Astrocyte (in vitro differentiated cells and primary cell): Measurements from ENCODE around the gene LGR4. TPM values are rescaled to one million over a fixed set of nuclear protein-coding genes. Genes with fewer than 3 reads are reported as not detected.

ENCODE experiments used
- DNase-seq: peaks from one replicate; pipeline ENCODE4 v3.0.0-alpha.2; 2010; ENCODE audit warnings: low read depth
- FAIRE-seq: peaks from 2 replicates; lab custom pipeline; 2011; peaks lifted over from hg19 to GRCh38; lab: Jason Lieb, UNC
- H2AFZ ChIP-seq: 2 replicates; pipeline ENCODE4 v1.6.0; 2012; ENCODE audit warnings: low read depth, low read length, inconsistent platforms
- H3K27ac ChIP-seq: 2 replicates; pipeline ENCODE4 v1.5.1; 2011; ENCODE audit warnings: low read depth, low read length, inconsistent platforms
- H3K27me3 ChIP-seq: 2 replicates; pipeline ENCODE4 v1.6.0; 2011; ENCODE audit warnings: low read length, inconsistent platforms; ENCODE audit not compliant: insufficient read depth
- H3K36me3 ChIP-seq: 2 replicates; pipeline ENCODE4 v1.5.1; 2011; ENCODE audit warnings: low read length, inconsistent platforms; ENCODE audit not compliant: insufficient read depth
- H3K4me1 ChIP-seq: 2 replicates; pipeline ENCODE4 v1.5.1; 2011; ENCODE audit warnings: low read length, inconsistent platforms; ENCODE audit not compliant: insufficient read depth
- H3K4me2 ChIP-seq: 2 replicates; pipeline ENCODE4 v1.6.0; 2012; ENCODE audit warnings: low read length, inconsistent platforms
- H3K4me3 ChIP-seq: 2 replicates; pipeline ENCODE4 v1.5.1; 2011; ENCODE audit warnings: low read depth, mild to moderate bottlenecking, low read length, inconsistent platforms; ENCODE audit not compliant: insufficient read depth
- H3K79me2 ChIP-seq: 2 replicates; pipeline ENCODE4 v1.6.0; 2012; ENCODE audit warnings: mild to moderate bottlenecking, low read length, inconsistent platforms; ENCODE audit not compliant: insufficient read depth
- H3K9ac ChIP-seq: 2 replicates; pipeline ENCODE4 v1.6.0; 2012; ENCODE audit warnings: mild to moderate bottlenecking, low read length, inconsistent platforms
- H3K9me3 ChIP-seq: 2 replicates; pipeline ENCODE4 v1.5.1; 2012; ENCODE audit warnings: low read depth, mild to moderate bottlenecking, low read length, inconsistent platforms; ENCODE audit not compliant: insufficient read depth
- H4K20me1 ChIP-seq: 2 replicates; pipeline ENCODE4 v1.6.0; 2012; ENCODE audit warnings: low read length, inconsistent platforms; ENCODE audit not compliant: insufficient read depth
- H3K27ac Mint-ChIP-seq: one replicate; pipeline ENCODE4 v1.8.0; 2021; ENCODE audit warnings: mild to moderate bottlenecking, mixed read lengths; ENCODE audit not compliant: unreplicated experiment
- H3K27me3 Mint-ChIP-seq: one replicate; pipeline ENCODE4 v1.8.0; 2021; ENCODE audit warnings: low read depth, mixed read lengths; ENCODE audit not compliant: unreplicated experiment
- H3K36me3 Mint-ChIP-seq: one replicate; pipeline ENCODE4 v1.8.0; 2021; ENCODE audit warnings: low read depth, mixed read lengths; ENCODE audit not compliant: unreplicated experiment
- H3K4me1 Mint-ChIP-seq: one replicate; pipeline ENCODE4 v1.8.0; 2021; ENCODE audit warnings: low read depth, mixed read lengths; ENCODE audit not compliant: unreplicated experiment
- H3K4me3 Mint-ChIP-seq: one replicate; pipeline ENCODE4 v1.8.0; 2021; ENCODE audit warnings: mild to moderate bottlenecking, moderate library complexity, mixed read lengths; ENCODE audit not compliant: unreplicated experiment
- H3K9me3 Mint-ChIP-seq: one replicate; pipeline ENCODE4 v1.8.0; 2021; ENCODE audit warnings: mild to moderate bottlenecking, mixed read lengths; ENCODE audit not compliant: unreplicated experiment
- EZH2 ChIP-seq: IDR thresholded peaks from 2 replicates; pipeline ENCODE4 v1.6.1; 2012; ENCODE audit warnings: mild to moderate bottlenecking, low read length, inconsistent platforms; ENCODE audit not compliant: insufficient read depth
- total RNA-seq: library from RNA; stranded (reverse); gene quantifications from 2 replicates; pipeline ENCODE4 v1.2.1, GENCODE V29; 2021
- TF ChIP-seq, protein P1 (sequence below): IDR thresholded peaks from 2 replicates; pipeline ENCODE4 v1.5.1; 2011; ENCODE audit warnings: low read depth, mild to moderate bottlenecking, inconsistent platforms, low read length, moderate library complexity; ENCODE audit not compliant: insufficient read depth

Gene LGR4
- total RNA-seq, 1 donor from 2014 or later = 50.0 TPM

GRCh38 chr11:27373856-27374602 is 98.6 kb downstream of the LGR4 start:
- Histone ChIP-seq H3K4me1 (no peaks in the 10 kb centered on the region), H2AFZ (no peak overlapping the region), H3K4me2 (no peak overlapping the region), H3K4me3 (no peak overlapping the region), H3K9ac (no peak overlapping the region), H3K36me3 (peaks cover 33% of the 10 kb centered on the region), H3K9me3 (no peaks in the 10 kb centered on the region), H3K79me2 (no peaks in the 10 kb centered on the region), H3K27me3 (no peaks in the 10 kb centered on the region), H4K20me1 (no peaks in the 10 kb centered on the region), H3K27ac (no peak overlapping the region)
- Mint-ChIP-seq H3K9me3 (no peaks in the 10 kb centered on the region), H3K4me1 (peaks cover 5% of the 10 kb centered on the region), H3K27me3 (no peaks in the 10 kb centered on the region), H3K4me3 (no peak overlapping the region), H3K36me3 (peaks cover 8% of the 10 kb centered on the region), H3K27ac (no peak overlapping the region)
- TF ChIP-seq, protein P1, sequence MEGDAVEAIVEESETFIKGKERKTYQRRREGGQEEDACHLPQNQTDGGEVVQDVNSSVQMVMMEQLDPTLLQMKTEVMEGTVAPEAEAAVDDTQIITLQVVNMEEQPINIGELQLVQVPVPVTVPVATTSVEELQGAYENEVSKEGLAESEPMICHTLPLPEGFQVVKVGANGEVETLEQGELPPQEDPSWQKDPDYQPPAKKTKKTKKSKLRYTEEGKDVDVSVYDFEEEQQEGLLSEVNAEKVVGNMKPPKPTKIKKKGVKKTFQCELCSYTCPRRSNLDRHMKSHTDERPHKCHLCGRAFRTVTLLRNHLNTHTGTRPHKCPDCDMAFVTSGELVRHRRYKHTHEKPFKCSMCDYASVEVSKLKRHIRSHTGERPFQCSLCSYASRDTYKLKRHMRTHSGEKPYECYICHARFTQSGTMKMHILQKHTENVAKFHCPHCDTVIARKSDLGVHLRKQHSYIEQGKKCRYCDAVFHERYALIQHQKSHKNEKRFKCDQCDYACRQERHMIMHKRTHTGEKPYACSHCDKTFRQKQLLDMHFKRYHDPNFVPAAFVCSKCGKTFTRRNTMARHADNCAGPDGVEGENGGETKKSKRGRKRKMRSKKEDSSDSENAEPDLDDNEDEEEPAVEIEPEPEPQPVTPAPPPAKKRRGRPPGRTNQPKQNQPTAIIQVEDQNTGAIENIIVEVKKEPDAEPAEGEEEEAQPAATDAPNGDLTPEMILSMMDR = no peak
- no peak for TF ChIP-seq EZH2
- no peak for DNase-seq
- peak; percentile 17 for FAIRE-seq

DNA sequence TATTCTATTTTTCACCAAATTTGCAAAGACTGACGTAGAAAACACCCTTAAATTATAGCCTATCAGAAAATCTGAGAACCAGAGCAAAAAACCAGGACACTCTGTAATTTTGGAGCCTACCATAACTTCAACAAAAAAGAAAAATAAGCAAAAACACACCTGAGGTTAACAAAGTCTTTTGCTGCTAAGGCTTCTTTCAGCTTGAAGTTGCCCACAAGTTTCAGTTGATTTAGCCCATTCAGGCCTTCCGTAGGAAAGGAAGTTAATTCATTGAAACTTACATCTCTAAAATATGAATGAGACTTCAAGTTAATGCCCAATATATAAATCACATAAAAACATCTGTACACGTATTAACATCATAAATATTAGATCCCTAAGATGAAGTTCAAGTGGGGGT is 99.2 kb downstream of the LGR4 start:
- Mint-ChIP-seq H3K9me3 (no peaks in the 10 kb centered on the region), H3K27me3 (no peaks in the 10 kb centered on the region), H3K4me3 (no peak overlapping the region), H3K4me1 (peaks cover 5% of the 10 kb centered on the region), H3K36me3 (peaks cover 8% of the 10 kb centered on the region), H3K27ac (no peak overlapping the region)
- no peak overlapping the region for H3K9ac ChIP-seq
- H3K9me3 ChIP-seq = no peaks in the 10 kb centered on the region
- no peaks in the 10 kb centered on the region for H4K20me1 ChIP-seq
- no peak overlapping the region for H3K4me3 ChIP-seq
- H2AFZ ChIP-seq = no peak overlapping the region
- no peak for DNase-seq
- no peak for FAIRE-seq
- H3K4me1 ChIP-seq = no peaks in the 10 kb centered on the region
- no peak overlapping the region for H3K4me2 ChIP-seq
- no peaks in the 10 kb centered on the region for H3K79me2 ChIP-seq
- peaks cover 38% of the 10 kb centered on the region for H3K36me3 ChIP-seq
- TF ChIP-seq EZH2 = no peak
- TF ChIP-seq, protein P1 = no peak
- no peak overlapping the region for H3K27ac ChIP-seq
- H3K27me3 ChIP-seq = no peaks in the 10 kb centered on the region

- Mint-ChIP-seq H3K36me3 (peaks cover 8% of the 10 kb centered on the region), H3K4me1 (peaks cover 5% of the 10 kb centered on the region), H3K4me3 (no peak overlapping the region), H3K27ac (no peak overlapping the region), H3K9me3 (no peaks in the 10 kb centered on the region), H3K27me3 (no peaks in the 10 kb centered on the region)
- no peaks in the 10 kb centered on the region for H3K4me1 ChIP-seq
- H3K36me3 ChIP-seq = peaks cover 46% of the 10 kb centered on the region
- no peak for DNase-seq
- H3K9me3 ChIP-seq = no peaks in the 10 kb centered on the region
- no peaks in the 10 kb centered on the region for H4K20me1 ChIP-seq
- no peak overlapping the region for H3K4me3 ChIP-seq
- H3K9ac ChIP-seq = no peak overlapping the region
- H3K79me2 ChIP-seq = no peaks in the 10 kb centered on the region
- no peak overlapping the region for H3K4me2 ChIP-seq
- no peak overlapping the region for H2AFZ ChIP-seq
- TF ChIP-seq, protein P1 = no peak
- no peak for TF ChIP-seq EZH2
- H3K27ac ChIP-seq = no peak overlapping the region
- no peaks in the 10 kb centered on the region for H3K27me3 ChIP-seq
- FAIRE-seq = no peak
Measured at GRCh38 chr11:27372164-27372563, 100.4 kb downstream of the LGR4 start.
